Erythroblast (primary cell): Measurements from ENCODE around the gene IRS1.

Experiments used
- DNase-seq, 2 experiments: peaks; one replicate each; lab custom pipeline; 2025; lab: John Stamatoyannopoulos, UW
- GATA1 ChIP-seq: IDR thresholded peaks from 2 replicates; pipeline ENCODE4 v1.6.1; 2011; ENCODE audit warnings: low read depth, mild to moderate bottlenecking, control low read depth, low read length, moderate library complexity
- POLR2A ChIP-seq: IDR thresholded peaks from 2 replicates; pipeline ENCODE4 v1.6.1; 2011; ENCODE audit warnings: mild to moderate bottlenecking, low read length

IRS1 gene

GRCh38 chr2:226771067-226771466, 28.6 kb downstream of the IRS1 start:
- no peak for DNase-seq
- TF ChIP-seq GATA1 (no peak), POLR2A (no peak)

GRCh38 chr2:226767056-226767813, 32.4 kb downstream of the IRS1 start:
- no peak for DNase-seq
- TF ChIP-seq GATA1 = no peak

GRCh38 chr2:226766352-226767055, 33.1 kb downstream of the IRS1 start:
- TF ChIP-seq POLR2A (no peak), GATA1 (no peak)
- no peak for DNase-seq

- no peak for TF ChIP-seq POLR2A
- TF ChIP-seq GATA1 = no peak
- no peak for DNase-seq
Measured at GRCh38 chr2:226763320-226763719, 36.3 kb downstream of the IRS1 start.

GRCh38 chr2:226761195-226761583, 38.4 kb downstream of the IRS1 start:
- DNase-seq = no peak
- TF ChIP-seq POLR2A = no peak
- no peak for TF ChIP-seq GATA1

DNA sequence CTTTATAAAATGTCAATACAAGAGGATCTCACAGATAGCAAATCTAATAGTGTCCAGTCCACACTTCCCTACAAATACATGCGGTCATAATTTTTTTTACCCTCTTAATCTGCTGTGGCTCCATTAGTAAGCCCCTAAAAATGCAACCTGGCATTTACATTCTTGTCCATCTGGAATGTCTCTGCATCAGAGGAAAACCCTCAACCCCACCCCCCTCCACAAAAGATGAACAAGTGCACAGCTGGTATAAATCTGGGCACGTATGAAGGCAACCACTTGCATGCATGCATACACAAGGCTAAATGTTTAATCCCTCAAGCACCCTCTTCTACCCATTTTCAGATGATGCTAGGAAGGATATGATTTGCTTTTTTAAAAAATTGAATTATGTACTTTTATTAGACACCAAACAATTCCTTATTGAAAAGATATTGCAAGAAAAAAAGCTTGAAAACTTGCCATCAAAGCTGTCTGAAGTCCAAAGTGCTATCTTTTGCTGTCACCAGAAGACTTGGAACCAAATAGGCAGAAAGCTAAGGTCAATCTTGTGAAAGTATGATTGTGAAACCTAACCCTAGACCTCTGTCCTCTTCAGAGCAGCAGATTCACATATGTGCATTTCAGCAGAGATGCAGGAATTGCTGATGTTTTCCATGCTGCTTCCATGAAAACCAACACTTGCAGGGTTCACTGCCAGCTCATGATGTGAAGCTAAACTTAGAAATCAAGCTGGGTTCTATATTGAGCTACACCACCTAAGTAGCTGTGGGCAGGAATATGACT, 39.0 kb downstream of the IRS1 start:
- TF ChIP-seq GATA1 = no peak
- TF ChIP-seq POLR2A = no peak
- no peak for DNase-seq

DNA sequence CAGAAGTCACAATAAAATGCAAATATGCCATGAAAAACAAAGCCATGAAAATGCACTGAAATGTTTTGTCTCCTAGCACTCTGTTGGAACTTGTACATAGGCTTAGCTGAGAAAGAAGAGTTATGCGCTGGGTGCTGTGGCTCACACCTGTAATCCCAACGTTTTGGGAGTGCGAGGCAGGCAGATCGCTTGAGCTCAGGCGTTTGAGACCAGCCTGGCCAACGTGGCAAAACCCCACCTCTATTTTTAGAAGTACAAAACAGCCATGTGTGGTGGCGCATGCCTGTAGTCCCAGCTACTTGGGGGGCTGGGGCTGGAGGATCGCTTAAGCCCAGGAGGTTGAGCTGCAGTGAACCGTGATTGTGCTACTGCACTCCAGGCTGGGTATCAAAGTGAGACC, 39.9 kb downstream of the IRS1 start:
- no peak for TF ChIP-seq GATA1
- no peak for TF ChIP-seq POLR2A
- no peak for DNase-seq

DNA sequence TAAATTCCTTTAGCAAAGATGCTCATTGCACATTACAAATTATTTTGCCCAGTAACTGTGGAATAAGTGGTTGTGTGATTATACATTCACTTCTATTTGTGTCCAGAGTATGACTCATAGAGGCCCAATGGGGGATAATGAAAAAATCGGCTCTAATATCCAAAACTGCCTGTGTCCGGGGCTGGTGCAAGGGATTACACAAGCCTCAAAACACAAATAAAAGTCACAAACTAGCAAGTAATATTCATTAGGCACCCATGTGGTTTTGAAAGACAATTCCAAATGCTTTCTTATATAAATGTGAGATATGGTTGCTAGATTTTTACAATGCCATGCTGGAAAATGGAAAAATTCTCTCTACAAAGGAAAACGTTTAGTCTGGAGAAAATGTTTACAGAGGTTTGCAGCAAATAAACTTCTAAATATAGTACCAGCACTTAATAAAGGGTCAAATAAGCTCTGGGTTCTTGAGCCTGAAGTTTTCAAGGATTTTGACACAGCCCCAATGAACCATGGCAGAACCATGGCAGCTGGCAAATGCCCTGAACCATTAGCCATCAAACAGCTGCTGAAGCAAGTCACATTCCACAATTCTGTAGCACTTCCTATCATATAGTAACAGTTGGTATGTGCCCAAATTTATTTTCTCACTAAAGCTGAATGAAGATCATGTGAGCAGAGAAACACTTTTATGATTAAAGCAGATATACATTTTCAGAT, 40.5 kb downstream of the IRS1 start:
- TF ChIP-seq POLR2A (no peak), GATA1 (no peak)
- DNase-seq = no peak

GRCh38 chr2:226756131-226756530, 43.5 kb downstream of the IRS1 start:
- no peak for TF ChIP-seq POLR2A
- TF ChIP-seq GATA1 = no peak
- no peak for DNase-seq

DNA sequence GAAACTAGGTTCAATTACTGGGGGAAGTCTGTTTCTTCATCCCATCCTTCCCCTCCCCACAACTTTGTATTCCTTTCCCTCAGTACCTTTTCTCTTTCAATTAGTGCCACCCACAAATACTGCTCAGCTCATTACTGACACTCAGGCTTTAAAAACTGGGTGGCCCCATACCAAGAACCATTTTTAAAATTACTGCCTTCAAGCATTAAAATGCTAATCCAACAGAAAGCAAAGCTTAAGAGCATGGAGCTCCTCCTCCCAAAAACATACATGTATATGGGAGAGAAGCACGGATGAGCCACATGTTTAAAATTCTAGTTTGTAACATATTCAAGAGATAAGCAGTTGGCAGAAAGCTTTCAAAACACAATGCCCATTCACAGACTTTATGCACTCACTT, 44.0 kb downstream of the IRS1 start:
- DNase-seq = no peak
- TF ChIP-seq GATA1 (no peak), POLR2A (no peak)

- no peak for DNase-seq
- TF ChIP-seq POLR2A (no peak), GATA1 (no peak)
Measured at GRCh38 chr2:226754821-226755604, 44.6 kb downstream of the IRS1 start.

DNA sequence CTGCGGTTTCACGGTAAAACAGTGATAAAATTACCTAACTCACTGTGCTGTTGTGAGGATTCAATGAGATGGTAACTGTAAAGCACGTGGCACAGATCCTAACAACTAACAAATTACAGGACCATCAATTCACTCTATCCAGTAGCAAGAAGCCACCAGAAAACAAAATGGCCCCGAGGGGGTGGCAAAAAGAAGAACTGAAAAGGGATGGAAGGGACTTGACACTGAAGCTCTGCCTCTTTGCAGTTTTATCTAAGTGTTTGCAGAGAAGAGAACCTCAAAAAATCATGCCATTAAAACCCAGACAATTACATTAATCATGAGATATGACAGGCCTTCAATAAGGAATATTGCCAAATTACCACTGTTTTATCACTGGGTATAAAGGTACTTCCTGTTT, 46.7 kb downstream of the IRS1 start:
- no peak for DNase-seq
- TF ChIP-seq GATA1 (no peak), POLR2A (no peak)

- TF ChIP-seq GATA1 = no peak
- no peak for TF ChIP-seq POLR2A
- no peak for DNase-seq
Measured at GRCh38 chr2:226747288-226747687, 52.3 kb downstream of the IRS1 start.
